ENCODE measurements around the gene ANO2. TPM values are rescaled to one million over a fixed set of nuclear protein-coding genes. Genes with fewer than 3 reads are reported as not detected.

The ANO2 gene
- 10 to 100 TPM in 1 of 2 donors, 1 to 10 TPM in 1; 6.7 to 18.5 TPM for total RNA-seq

DNA sequence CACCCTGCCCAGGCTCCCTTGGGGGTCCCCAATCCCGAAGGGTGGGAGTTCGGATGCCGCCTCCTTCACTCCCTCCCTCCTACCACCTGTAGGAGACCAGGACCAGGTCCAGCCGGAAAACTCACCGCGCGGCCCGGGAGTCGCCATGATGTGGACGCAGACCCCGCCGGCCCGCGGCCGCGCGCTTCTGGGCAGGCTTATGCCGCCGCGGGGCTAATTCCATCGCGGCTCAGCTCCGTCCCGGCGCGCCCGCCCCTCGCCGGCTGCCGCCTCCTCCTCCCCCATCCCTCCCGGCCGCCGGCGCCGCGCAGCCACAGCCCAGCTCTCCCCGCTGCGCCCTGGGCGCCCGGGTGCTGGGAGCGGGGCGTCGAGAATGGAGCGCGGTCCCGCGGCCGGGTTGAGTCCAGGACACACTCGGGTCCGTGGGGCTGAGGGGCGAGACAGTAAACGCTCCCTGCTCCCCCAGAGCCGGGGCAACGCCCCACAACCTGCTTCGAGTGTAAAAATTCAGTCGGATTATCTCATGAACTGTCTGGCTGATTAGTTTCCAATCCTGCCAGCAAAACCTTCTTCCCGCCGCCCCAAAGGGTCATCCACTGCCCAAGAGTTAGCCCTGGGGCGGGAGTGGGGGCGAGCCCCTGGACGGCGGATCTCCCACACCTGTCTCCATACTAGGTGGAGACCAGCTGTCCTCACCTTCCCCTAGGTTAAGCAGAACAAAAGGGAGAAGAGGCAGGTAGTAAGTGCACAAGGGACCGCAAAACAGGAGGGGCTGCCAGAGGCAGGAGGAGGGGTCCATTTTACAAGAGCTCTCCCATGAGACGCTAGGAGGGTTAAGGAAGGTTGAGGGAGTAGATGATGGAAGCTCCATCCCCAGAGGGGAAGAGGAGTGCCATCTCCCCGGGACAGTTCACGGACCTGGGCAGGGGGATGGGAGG lies at the start of gene ANO2:
ANO2 (minus strand) TSS at position 189 of the 938 bp plus-strand sequence; CDS start at position 147, 42 bp downstream.
- Histone ChIP-seq H3K27ac (no peak within 1 kb of the TSS), H3K36me3 (no peaks in the 10 kb centered on the region), H3K4me1 (ENCODE audit: control insufficient read depth in 1 of 2, low read depth in 2 of 2) (peaks cover 5 to 14% of the 10 kb centered on the region in 2 donors), H3K27me3 (replicated peaks; ENCODE audit: insufficient read depth) (no peaks in the 10 kb centered on the region), H3K4me3 (peak within 1 kb of the TSS; percentile 68), H3K9me3 (no peaks in the 10 kb centered on the region)
- ATAC-seq (ENCODE audit: insufficient number of reproducible peaks, low FRiP score, low read depth) (no peak), DNase-seq (ENCODE audit: low spot score) (no peak)
- no peak for TF ChIP-seq CTCF (IDR thresholded peaks at IDR 0.05)

DNA sequence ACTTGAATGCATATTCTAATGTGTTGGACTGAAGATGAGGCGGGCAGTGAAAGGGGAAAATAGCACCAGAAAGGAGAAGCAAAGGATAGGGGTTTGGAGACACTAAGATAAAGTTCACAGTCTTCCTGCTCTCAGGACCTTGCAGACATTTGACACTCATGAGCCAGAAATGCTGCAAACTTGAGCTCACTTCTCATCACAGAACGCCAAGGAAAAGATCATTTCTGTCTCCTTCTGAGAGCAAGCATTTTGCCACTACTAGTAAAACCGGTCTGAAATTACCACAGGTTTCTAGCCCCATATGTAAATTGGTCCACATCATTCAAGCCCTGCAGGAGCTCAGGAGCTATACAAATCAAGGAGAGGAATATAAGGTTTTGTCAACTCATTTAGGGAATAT lies 44.6 kb upstream of the ANO2 start:
- H3K27ac ChIP-seq = no peak overlapping the region
- H3K27me3 ChIP-seq (replicated peaks; ENCODE audit: insufficient read depth) = no peaks in the 10 kb centered on the region
- no peaks in the 10 kb centered on the region for H3K9me3 ChIP-seq
- DNase-seq (ENCODE audit: low spot score) (no peak), ATAC-seq (ENCODE audit: insufficient number of reproducible peaks, low FRiP score, low read depth) (no peak)
- no peak overlapping the region for H3K4me3 ChIP-seq
- H3K36me3 ChIP-seq = no peaks in the 10 kb centered on the region
- H3K4me1 ChIP-seq (ENCODE audit: control insufficient read depth in 1 of 2, low read depth in 2 of 2) = no peaks in the 10 kb centered on the region
- TF ChIP-seq CTCF (IDR thresholded peaks at IDR 0.05) = no peak

DNA sequence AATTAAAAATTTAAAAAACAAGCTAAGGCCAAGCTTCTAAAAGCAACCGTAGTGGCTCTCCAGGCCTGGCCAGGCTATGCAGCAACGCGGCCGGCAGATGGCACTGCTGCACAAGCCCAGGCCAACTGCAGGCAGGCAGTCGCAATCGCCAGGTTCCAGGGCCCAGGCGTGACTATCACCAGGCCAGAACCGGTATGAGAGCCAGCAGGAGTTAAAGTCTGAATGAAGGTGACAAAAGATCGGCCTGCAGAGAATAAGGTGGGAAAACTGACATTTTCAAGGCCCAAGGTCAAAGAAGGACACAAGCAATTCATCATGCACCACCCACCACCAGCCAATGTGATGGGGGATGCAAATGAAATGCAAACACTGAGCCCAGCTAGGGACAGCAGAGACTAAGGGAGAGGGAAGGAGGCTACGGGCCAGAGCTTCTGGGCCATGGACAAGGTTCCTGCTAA lies 43.6 kb upstream of the ANO2 start:
- no peak overlapping the region for H3K4me3 ChIP-seq
- DNase-seq (ENCODE audit: low spot score) (no peak), ATAC-seq (ENCODE audit: insufficient number of reproducible peaks, low FRiP score, low read depth) (no peak)
- TF ChIP-seq CTCF (IDR thresholded peaks at IDR 0.05) = peak; percentile 91
- H3K27me3 ChIP-seq (replicated peaks; ENCODE audit: insufficient read depth) = no peaks in the 10 kb centered on the region
- no peaks in the 10 kb centered on the region for H3K9me3 ChIP-seq
- H3K27ac ChIP-seq = no peak overlapping the region
- no peaks in the 10 kb centered on the region for H3K4me1 ChIP-seq (ENCODE audit: control insufficient read depth in 1 of 2, low read depth in 2 of 2)
- no peaks in the 10 kb centered on the region for H3K36me3 ChIP-seq

DNA sequence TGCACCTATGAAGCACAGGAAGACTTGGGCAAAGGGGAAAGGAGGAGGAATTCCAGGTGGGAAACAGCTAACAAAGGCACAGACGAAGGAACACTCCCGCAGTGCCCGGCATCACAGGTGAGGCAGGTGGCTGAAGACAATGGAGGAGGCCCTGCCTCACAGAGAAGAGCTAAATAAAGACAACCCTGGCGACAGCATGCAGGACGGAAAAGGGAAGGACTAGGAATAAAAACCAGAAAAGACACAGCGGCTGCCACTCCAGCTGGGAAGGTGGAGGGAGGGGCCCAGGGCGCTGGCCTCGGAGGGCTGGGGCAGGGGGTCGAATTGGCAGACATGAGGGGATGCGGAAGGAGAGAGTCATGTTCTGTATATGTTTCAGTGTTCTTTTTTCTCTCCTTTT lies 43.0 kb upstream of the ANO2 start:
- Histone ChIP-seq H3K4me1 (ENCODE audit: control insufficient read depth in 1 of 2, low read depth in 2 of 2) (no peaks in the 10 kb centered on the region), H3K27ac (no peak overlapping the region), H3K4me3 (no peak overlapping the region), H3K9me3 (no peaks in the 10 kb centered on the region), H3K36me3 (no peaks in the 10 kb centered on the region), H3K27me3 (replicated peaks; ENCODE audit: insufficient read depth) (no peaks in the 10 kb centered on the region)
- no peak for ATAC-seq (ENCODE audit: insufficient number of reproducible peaks, low FRiP score, low read depth)
- no peak for TF ChIP-seq CTCF (IDR thresholded peaks at IDR 0.05)
- DNase-seq (ENCODE audit: low spot score) = no peak

DNA sequence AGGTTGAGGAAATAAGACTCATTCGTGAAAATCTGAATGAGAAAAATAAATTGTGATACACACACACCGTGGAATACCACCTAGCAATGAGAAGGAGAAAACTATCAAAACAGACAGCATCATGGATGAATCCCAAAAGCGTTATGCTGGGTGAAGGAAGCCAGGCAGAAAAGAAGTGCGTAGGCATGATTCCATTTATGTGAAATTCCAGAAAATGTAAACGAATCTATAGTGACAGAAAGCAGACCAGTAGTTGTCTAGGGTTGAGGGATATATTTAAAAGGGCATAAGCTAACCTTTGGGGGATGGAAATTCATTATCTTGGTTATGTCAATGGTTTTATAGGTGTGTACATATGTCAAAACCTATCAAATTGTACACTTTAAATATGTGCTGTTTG lies 42.5 kb upstream of the ANO2 start:
- Histone ChIP-seq H3K9me3 (no peaks in the 10 kb centered on the region), H3K4me3 (no peak overlapping the region), H3K27ac (no peak overlapping the region), H3K4me1 (ENCODE audit: control insufficient read depth in 1 of 2, low read depth in 2 of 2) (no peaks in the 10 kb centered on the region), H3K36me3 (no peaks in the 10 kb centered on the region), H3K27me3 (replicated peaks; ENCODE audit: insufficient read depth) (no peaks in the 10 kb centered on the region)
- ATAC-seq (ENCODE audit: insufficient number of reproducible peaks, low FRiP score, low read depth) (no peak), DNase-seq (ENCODE audit: low spot score) (no peak)
- TF ChIP-seq CTCF (IDR thresholded peaks at IDR 0.05) = no peak

Measured in thoracic aorta (tissue), 2 donors.